Suprapubic skin (tissue), 4 donors: ENCODE measurements around the gene SLC37A1.

Source experiments
- EP300 ChIP-seq: sonication (generic); formaldehyde crosslinking; IDR thresholded peaks from one replicate; pipeline ENCODE4 v1.6.1; 2017; ENCODE audit warnings: antibody characterized with exemption
- POLR2A ChIP-seq, 2 donors: fragments of 450-650 bp; IDR thresholded peaks; one replicate each; pipeline ENCODE4 v1.6.1; 2017; ENCODE audit warnings: antibody characterized with exemption in 2 of 2, mild to moderate bottlenecking in 2 of 2, moderate library complexity in 2 of 2
- POLR2AphosphoS5 ChIP-seq, 3 donors: sonication (generic); formaldehyde crosslinking; IDR thresholded peaks; one replicate each; pipeline ENCODE4 v1.6.1; 2017; ENCODE audit warnings: antibody characterized with exemption in 3 of 3
- TF ChIP-seq, protein P1 (sequence below), 2 donors: fragments of 200-600 bp in 1 of 2; fragments of 450-650 bp in 1 of 2; sonication (generic) in 1 of 2; IDR thresholded peaks; one replicate each; pipeline ENCODE4 v1.5.1; 2016 to 2019; ENCODE audit warnings: antibody characterized with exemption in 2 of 2, mild to moderate bottlenecking in 1 of 2, moderate library complexity in 1 of 2

DNA sequence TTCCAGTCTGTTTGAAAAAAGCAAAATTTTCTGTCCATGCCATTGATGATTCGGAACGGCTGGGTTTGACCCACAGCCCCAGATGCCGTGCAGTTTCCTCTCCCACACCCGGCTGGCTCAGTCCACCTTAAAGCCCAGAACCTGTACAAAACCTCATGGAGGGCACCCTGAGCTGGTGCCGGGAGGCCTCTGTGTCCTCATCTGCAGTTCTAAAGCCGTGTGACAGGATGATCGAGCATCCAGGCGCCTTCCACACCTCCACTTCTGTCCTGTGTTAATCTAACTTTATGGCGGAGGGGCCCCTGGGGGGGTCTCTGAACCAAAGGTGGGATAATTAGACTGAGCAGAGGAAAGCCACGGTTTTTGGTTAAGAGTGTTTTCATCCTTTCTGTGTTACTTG is 49.6 kb downstream of the SLC37A1 start:
- TF ChIP-seq, protein P1, sequence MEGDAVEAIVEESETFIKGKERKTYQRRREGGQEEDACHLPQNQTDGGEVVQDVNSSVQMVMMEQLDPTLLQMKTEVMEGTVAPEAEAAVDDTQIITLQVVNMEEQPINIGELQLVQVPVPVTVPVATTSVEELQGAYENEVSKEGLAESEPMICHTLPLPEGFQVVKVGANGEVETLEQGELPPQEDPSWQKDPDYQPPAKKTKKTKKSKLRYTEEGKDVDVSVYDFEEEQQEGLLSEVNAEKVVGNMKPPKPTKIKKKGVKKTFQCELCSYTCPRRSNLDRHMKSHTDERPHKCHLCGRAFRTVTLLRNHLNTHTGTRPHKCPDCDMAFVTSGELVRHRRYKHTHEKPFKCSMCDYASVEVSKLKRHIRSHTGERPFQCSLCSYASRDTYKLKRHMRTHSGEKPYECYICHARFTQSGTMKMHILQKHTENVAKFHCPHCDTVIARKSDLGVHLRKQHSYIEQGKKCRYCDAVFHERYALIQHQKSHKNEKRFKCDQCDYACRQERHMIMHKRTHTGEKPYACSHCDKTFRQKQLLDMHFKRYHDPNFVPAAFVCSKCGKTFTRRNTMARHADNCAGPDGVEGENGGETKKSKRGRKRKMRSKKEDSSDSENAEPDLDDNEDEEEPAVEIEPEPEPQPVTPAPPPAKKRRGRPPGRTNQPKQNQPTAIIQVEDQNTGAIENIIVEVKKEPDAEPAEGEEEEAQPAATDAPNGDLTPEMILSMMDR (IDR thresholded peaks at IDR 0.05), result no peak
- no peak for TF ChIP-seq POLR2A (IDR thresholded peaks at IDR 0.05)
- no peak for TF ChIP-seq POLR2AphosphoS5 (IDR thresholded peaks at IDR 0.05)
- no peak for TF ChIP-seq EP300
